ENCODE measurements around the gene CFTR.

DNA sequence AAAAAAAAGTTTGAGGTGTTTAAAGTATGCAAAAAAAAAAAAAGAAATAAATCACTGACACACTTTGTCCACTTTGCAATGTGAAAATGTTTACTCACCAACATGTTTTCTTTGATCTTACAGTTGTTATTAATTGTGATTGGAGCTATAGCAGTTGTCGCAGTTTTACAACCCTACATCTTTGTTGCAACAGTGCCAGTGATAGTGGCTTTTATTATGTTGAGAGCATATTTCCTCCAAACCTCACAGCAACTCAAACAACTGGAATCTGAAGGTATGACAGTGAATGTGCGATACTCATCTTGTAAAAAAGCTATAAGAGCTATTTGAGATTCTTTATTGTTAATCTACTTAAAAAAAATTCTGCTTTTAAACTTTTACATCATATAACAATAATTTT lies 130.6 kb downstream of the CFTR start:
- TF ChIP-seq HDAC1 (IDR thresholded peaks at IDR 0.05) (no peak), CREB1 (IDR thresholded peaks at IDR 0.05) (no peak), CREB1 (CRISPR knock-in tag; IDR thresholded peaks at IDR 0.05) (no peak), SP1 (CRISPR knock-in tag; IDR thresholded peaks at IDR 0.05) (no peak), CEBPB (tag; IDR thresholded peaks at IDR 0.05) (no peak), IRF2 (CRISPR knock-in tag; IDR thresholded peaks at IDR 0.05) (no peak), FOXA1 (IDR thresholded peaks at IDR 0.05; ENCODE audit: borderline replicate concordance) (no peak), TCF7 (IDR thresholded peaks at IDR 0.05; ENCODE audit: borderline replicate concordance) (no peak)
- TF ChIP-seq, protein P1, sequence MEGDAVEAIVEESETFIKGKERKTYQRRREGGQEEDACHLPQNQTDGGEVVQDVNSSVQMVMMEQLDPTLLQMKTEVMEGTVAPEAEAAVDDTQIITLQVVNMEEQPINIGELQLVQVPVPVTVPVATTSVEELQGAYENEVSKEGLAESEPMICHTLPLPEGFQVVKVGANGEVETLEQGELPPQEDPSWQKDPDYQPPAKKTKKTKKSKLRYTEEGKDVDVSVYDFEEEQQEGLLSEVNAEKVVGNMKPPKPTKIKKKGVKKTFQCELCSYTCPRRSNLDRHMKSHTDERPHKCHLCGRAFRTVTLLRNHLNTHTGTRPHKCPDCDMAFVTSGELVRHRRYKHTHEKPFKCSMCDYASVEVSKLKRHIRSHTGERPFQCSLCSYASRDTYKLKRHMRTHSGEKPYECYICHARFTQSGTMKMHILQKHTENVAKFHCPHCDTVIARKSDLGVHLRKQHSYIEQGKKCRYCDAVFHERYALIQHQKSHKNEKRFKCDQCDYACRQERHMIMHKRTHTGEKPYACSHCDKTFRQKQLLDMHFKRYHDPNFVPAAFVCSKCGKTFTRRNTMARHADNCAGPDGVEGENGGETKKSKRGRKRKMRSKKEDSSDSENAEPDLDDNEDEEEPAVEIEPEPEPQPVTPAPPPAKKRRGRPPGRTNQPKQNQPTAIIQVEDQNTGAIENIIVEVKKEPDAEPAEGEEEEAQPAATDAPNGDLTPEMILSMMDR (IDR thresholded peaks at IDR 0.05 in 2 of 3, conservative IDR thresholded peaks at IDR 0.05 in 1 of 3; ENCODE audit: insufficient read depth in 2 of 3, low read depth in 1 of 3, low read length in 3 of 3) = no peak
- TF ChIP-seq, protein P2, sequence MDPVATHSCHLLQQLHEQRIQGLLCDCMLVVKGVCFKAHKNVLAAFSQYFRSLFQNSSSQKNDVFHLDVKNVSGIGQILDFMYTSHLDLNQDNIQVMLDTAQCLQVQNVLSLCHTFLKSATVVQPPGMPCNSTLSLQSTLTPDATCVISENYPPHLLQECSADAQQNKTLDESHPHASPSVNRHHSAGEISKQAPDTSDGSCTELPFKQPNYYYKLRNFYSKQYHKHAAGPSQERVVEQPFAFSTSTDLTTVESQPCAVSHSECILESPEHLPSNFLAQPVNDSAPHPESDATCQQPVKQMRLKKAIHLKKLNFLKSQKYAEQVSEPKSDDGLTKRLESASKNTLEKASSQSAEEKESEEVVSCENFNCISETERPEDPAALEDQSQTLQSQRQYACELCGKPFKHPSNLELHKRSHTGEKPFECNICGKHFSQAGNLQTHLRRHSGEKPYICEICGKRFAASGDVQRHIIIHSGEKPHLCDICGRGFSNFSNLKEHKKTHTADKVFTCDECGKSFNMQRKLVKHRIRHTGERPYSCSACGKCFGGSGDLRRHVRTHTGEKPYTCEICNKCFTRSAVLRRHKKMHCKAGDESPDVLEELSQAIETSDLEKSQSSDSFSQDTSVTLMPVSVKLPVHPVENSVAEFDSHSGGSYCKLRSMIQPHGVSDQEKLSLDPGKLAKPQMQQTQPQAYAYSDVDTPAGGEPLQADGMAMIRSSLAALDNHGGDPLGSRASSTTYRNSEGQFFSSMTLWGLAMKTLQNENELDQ (CRISPR knock-in tag; IDR thresholded peaks at IDR 0.05; ENCODE audit: borderline replicate concordance) = no peak
